22Rv1 (cell line): Measurements from ENCODE around the gene TROAP.

ENCODE experiments used
- CTCF ChIP-seq: fragments of 450-650 bp; IDR thresholded peaks from 2 replicates; pipeline ENCODE4 v1.5.1; 2017; ENCODE audit warnings: mild to moderate bottlenecking
- ZFX ChIP-seq: fragments of 450-650 bp; IDR thresholded peaks from 2 replicates; pipeline ENCODE4 v1.6.1; 2017; ENCODE audit warnings: antibody characterized with exemption, borderline replicate concordance

GRCh38 chr12:49322708-49323523 lies at the start of gene TROAP:
- TF ChIP-seq ZFX: no peak
- TF ChIP-seq CTCF: no peak
